NCI-H2196 (cell line): Measurements from ENCODE around the gene DTWD1.
"Not testable (repeated sequence)": the region's sequence is repeated elsewhere in the genome, so short reads cannot be mapped to it uniquely, and the experiment has no call there.

Experiments used
- DNase-seq: peaks from one replicate; lab custom pipeline; 2025; ENCODE audit not compliant: unreplicated experiment; lab: John Stamatoyannopoulos, UW

The DTWD1 gene

DNA sequence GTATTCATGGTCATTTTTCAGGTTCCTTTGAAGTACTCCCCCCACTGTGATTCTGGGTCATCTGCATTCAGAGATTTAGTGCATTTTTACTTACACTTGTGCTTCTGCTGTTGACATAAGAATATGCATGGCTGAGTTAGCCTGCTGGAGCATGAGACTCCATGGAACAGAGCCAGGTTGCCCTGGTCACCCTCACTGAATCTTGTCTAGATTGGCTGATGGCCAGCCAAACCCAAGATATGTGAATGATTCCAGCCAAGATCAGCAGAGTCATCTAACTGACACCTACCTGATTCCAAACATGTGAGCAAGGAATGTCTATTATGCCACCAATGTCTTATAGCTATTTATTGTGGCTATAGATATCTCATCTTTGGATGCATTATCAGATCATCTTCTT lies 25.1 kb downstream of the DTWD1 start:
- peak; percentile 76 for DNase-seq

GRCh38 chr15:49646891-49647290 lies 26.0 kb downstream of the DTWD1 start:
- no peak for DNase-seq

DNA sequence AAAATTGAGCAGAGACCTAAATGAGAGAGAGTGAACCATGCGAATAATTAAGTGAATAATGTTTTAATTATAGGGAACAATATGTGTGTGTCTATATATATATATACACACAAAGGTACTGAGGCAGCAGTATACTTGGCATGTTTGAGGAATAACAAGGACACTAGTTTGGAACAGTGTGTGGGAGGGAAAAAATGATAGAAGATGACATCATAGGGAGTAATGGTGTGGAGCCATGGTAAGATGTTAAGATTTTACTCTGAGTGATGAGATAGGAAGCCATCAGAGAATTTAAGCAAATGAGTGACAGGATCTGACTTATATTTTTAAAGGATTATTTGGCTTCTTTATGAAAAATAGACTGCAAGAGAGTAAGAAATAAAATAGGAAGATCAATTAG lies 29.1 kb downstream of the DTWD1 start:
- no peak for DNase-seq

DNA sequence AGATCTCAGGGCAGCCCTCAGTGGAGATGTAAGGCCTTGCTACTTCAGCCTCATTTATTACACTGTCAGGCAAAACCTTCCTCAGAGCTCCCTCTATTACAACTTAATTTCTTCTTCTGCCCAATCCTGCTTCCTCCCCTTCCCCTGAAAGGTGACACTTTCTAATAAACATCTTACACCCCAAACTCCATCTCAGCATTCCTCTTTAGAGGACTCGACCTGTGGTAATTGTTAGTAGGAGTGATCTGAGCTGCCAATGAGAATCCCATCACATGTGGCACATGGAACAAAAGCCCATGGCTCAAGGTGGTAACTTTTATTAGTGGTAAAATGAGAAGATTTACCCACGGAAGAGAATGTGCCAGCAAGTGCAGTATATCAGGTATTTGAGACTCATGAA lies 29.8 kb downstream of the DTWD1 start:
- DNase-seq = no peak

- no peak for DNase-seq
Measured at GRCh38 chr15:49652922-49653321, 32.1 kb downstream of the DTWD1 start.

GRCh38 chr15:49656734-49657133 lies 35.9 kb downstream of the DTWD1 start:
- no peak for DNase-seq

DNA sequence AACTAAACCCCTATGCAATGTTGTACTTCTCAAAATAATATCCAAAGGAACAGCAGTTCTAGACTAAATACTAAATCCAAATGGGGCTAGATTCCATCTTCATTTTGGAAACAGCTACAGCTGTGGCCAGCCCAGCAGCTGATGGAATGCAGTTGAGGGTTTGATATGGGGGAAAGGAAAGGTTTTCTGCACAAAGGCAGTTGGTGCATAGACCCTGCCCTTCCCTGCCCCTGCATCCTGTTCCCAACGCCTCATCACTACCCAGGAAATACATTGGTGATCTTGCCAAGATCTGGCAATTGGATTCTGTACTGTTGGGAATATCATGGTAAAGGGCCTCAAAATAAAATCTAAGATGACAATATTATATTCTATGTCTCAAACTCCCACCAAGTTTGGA lies 43.9 kb downstream of the DTWD1 start:
- DNase-seq = no peak

- DNase-seq = not testable (repeated sequence)
Measured at GRCh38 chr15:49666486-49666885, 45.6 kb downstream of the DTWD1 start.

DNA sequence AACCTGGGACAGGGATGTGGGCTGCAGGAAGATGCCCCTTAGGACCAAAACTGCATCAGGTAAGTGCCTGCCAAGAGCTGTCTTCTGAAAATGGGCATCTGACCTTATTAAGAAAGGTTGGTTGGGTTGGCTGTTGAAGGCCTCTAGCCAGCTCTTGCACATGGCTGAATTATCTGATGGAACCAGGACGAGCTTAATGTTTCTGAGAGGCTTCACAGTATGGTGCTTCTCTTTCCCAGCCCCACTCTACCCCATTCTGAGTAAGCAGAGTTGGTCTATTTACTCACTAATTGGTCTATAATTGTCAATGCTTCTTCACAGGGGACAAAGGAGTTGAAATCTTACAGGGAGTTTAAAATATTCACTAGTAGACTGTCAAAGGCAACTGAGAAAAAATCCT lies 48.4 kb downstream of the DTWD1 start:
- no peak for DNase-seq

- DNase-seq = no peak
Measured at GRCh38 chr15:49673861-49674260, 53.0 kb downstream of the DTWD1 start.

GRCh38 chr15:49674370-49674769 lies 53.5 kb downstream of the DTWD1 start:
- no peak for DNase-seq

GRCh38 chr15:49675041-49675440 lies 54.2 kb downstream of the DTWD1 start:
- DNase-seq = no peak

DNA sequence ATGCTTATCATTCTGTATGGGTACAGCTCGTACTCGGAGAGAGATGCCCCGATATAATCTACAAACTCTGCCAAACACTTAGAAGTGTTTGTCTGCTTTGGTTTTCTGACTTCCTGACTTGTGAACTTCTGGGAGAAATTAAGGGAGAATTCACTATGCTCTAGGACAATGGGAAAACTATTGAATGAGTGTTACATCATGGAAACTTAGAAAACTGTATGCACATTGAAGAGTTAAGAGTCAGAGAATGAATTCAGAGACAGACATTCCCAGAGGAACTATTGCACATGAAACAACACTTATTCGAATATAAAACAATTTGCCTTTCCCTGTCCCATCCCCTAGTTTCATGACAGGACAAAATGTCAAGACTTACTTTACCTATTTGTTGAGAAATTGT lies 57.8 kb downstream of the DTWD1 start:
- DNase-seq = no peak

DNA sequence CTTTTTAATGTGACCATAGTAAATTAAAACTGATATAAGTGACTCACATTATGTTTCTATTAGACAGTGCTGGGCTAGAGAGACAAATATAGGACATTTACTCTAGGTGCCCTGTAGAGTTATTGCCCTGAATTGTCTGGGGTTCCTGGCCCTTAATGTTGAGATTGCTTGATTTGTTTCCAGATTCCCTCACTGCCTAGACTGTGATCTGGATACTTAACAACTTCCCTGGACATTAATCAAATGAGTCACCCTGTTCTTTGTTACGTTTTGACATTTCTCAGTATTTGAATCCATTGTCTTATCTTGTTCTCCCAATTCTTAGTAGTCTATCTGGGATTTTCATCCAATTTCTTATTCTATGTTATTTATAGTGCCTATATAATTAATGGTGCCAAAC lies 65.8 kb downstream of the DTWD1 start:
- DNase-seq = no peak

- no peak for DNase-seq
Measured at GRCh38 chr15:49688135-49688790, 67.4 kb downstream of the DTWD1 start.

DNA sequence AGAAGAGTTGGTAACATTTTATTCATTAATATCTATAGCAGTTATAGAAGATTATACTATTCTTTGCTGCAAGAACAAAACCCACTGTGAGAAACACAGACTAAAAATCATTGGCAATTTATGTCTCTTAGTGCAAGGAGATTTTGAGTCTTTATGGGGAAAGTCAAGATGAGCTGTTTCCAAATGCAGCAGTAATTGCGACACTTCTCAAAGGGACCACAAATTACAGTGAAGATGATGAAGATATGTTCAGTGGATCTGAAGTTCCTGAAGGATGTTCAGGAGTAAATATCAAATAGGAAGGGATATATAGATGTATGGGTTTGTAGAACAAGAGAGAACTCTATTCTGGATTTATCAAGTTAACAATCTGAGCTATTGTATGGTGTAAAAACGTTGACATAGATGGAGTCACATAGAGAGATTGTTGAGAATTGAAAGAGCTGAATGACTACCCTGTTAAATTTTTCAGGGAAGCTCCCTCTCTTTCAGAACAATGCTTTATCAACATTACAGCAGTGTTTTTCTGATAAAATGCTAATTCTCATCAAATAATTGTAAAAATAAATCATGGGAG lies 71.8 kb downstream of the DTWD1 start:
- DNase-seq = no peak

GRCh38 chr15:49693498-49693897 lies 72.7 kb downstream of the DTWD1 start:
- no peak for DNase-seq

DNA sequence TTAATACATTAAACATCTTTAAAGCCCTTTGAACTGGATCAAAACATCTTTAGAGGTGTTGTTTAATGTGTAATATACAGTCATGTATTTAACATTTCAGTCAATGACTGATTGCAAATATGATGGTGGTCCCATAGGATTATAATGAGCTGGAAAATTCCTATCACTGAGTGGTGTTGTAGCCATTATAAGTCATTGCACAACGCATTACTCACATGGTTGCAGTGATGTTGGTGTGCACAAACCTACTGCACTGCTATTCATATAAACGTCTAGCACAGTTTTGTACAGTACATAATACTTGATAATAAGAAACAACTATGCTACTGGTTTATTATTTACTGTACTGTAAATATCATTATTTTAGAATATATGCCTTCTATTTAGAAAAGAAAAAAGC lies 75.6 kb downstream of the DTWD1 start:
- DNase-seq = no peak

DNA sequence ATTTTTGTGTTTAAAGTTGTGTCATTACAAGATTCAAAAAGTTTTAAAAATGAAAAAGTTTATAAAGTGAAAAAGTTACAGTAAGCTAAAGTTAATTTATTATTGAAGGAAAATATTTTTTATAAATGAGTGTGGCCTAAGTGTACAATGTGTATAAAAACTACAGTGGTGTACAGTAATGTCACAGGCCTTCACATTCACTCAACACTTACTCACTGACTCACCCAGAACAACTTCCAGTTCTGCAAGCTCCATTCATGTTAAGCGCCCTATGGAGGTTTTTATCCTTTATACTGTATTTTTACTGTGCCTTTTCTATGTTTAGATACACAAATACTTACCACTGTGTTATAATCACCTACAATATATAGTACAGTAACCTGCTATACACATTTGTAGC lies 76.3 kb downstream of the DTWD1 start:
- DNase-seq = no peak

DNA sequence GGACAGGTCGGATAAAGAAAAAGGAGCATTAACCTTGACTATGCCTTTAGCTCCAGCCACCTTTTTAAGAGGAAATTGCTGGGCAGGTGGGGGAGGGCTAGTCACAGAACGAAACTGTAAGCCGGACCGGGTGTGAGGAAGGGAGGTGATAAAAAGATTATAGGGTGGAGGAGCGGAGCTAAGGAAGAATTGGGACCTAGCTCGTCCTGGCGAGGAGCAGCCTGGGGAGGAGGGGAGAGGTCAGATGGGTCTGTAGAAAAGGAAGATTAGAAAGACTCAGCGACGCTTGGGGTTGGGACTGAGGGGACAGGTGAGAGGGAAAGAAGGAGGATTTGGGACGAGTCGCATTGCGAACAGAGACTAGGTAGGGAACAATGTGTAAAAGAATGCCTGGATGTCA lies 82.1 kb downstream of the DTWD1 start:
- not testable (repeated sequence) for DNase-seq
